ENCODE data around the gene FBXL7. TPM values are rescaled to one million over a fixed set of nuclear protein-coding genes. Genes with fewer than 3 reads are reported as not detected.

FBXL7 gene
- total RNA-seq, 1 donor from 2014 or later: 70.7 TPM

GRCh38 chr5:15476977-15477376, 23.0 kb upstream of the FBXL7 start:
- peaks cover 17% of the 10 kb centered on the region for H3K9me3 Mint-ChIP-seq
- H3K27ac Mint-ChIP-seq: no peak overlapping the region
- H3K4me1 Mint-ChIP-seq: no peaks in the 10 kb centered on the region
- no peak for TF ChIP-seq CTCF (IDR thresholded peaks at IDR 0.05; ENCODE audit: unreplicated experiment)
- no peaks in the 10 kb centered on the region for H3K27me3 Mint-ChIP-seq (ENCODE audit: low read depth)
- no peak for DNase-seq (ENCODE audit: low spot score in 2 of 2, unreplicated experiment in 2 of 2)
- H3K36me3 Mint-ChIP-seq: peaks cover 4% of the 10 kb centered on the region
- no peak overlapping the region for H3K4me3 Mint-ChIP-seq

- DNase-seq (ENCODE audit: low spot score in 2 of 2, unreplicated experiment in 2 of 2): no peak
- Mint-ChIP-seq H3K9me3 (peaks cover 17% of the 10 kb centered on the region), H3K4me1 (peaks cover 19% of the 10 kb centered on the region), H3K36me3 (peaks cover 4% of the 10 kb centered on the region), H3K27me3 (ENCODE audit: low read depth) (no peaks in the 10 kb centered on the region), H3K4me3 (no peak overlapping the region), H3K27ac (no peak overlapping the region)
- no peak for TF ChIP-seq CTCF (IDR thresholded peaks at IDR 0.05; ENCODE audit: unreplicated experiment)
These were observed 19.5 kb upstream of the FBXL7 start for GRCh38 chr5:15480436-15480835.

GRCh38 chr5:15483351-15484097, 16.5 kb upstream of the FBXL7 start:
- no peak overlapping the region for H3K4me3 Mint-ChIP-seq
- DNase-seq (ENCODE audit: low spot score in 2 of 2, unreplicated experiment in 2 of 2): no peak
- H3K27me3 Mint-ChIP-seq (ENCODE audit: low read depth): no peaks in the 10 kb centered on the region

DNA sequence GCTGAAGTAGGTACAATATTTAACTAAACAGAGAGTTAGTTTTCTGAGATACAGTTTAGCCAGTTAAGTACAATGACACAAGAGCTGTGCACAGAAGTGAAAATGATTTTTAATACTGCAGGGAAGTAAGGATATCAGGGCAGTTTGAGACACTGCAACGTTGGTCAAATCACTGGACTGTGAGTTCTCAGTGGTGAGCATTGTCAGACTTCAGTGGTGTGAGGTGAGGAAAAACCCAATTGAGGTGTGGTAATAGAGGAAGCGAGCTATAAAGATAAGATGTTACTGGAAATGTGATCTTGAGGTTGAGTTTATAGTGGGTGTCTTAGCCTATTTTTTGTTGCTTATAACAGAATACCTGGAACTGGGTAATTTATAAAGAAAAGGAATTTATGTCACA, 12.8 kb upstream of the FBXL7 start:
- Mint-ChIP-seq H3K9me3 (no peaks in the 10 kb centered on the region), H3K27ac (no peak overlapping the region), H3K4me1 (peaks cover 23% of the 10 kb centered on the region), H3K36me3 (no peaks in the 10 kb centered on the region), H3K4me3 (no peak overlapping the region), H3K27me3 (ENCODE audit: low read depth) (peaks cover 4% of the 10 kb centered on the region)
- DNase-seq (ENCODE audit: low spot score in 2 of 2, unreplicated experiment in 2 of 2): no peak
- no peak for TF ChIP-seq CTCF (IDR thresholded peaks at IDR 0.05; ENCODE audit: unreplicated experiment)

More at GRCh38 chr5:15483351-15484097, 16.5 kb upstream of the FBXL7 start:
- peak overlapping the region; percentile 62 for H3K27ac Mint-ChIP-seq
- H3K4me1 Mint-ChIP-seq: peaks cover 19% of the 10 kb centered on the region
- no peak for TF ChIP-seq CTCF (IDR thresholded peaks at IDR 0.05; ENCODE audit: unreplicated experiment)
- H3K36me3 Mint-ChIP-seq: peaks cover 2% of the 10 kb centered on the region
- peaks cover 6% of the 10 kb centered on the region for H3K9me3 Mint-ChIP-seq

- Mint-ChIP-seq H3K4me3 (no peak overlapping the region), H3K36me3 (no peaks in the 10 kb centered on the region), H3K4me1 (peaks cover 11% of the 10 kb centered on the region), H3K27me3 (ENCODE audit: low read depth) (peaks cover 4% of the 10 kb centered on the region), H3K9me3 (no peaks in the 10 kb centered on the region), H3K27ac (no peak overlapping the region)
- TF ChIP-seq CTCF (IDR thresholded peaks at IDR 0.05; ENCODE audit: unreplicated experiment): no peak
- no peak for DNase-seq (ENCODE audit: low spot score in 2 of 2, unreplicated experiment in 2 of 2)
These were observed 10.3 kb upstream of the FBXL7 start for GRCh38 chr5:15489571-15490235.

Data from mesothelial cell of epicardium (in vitro differentiated cells).